ENCODE results near the gene CCL4L2. TPM values are rescaled to one million over a fixed set of nuclear protein-coding genes. Genes with fewer than 3 reads are reported as not detected.

The CCL4L2 gene
- total and polyA plus RNA-seq, 2 of the 8 experiments (the other 6 are each of a cell fraction or from before 2014, with no cell fraction given) = not detected

- Histone ChIP-seq H3K9ac (replicated peaks in 1 of 4; ENCODE audit: extremely low read depth in 1 of 4, low read depth in 3 of 4, low read length in 3 of 4) (no peak overlapping the region), H2BK120ac (replicated peaks; ENCODE audit: low read depth, low read length) (no peak overlapping the region), H3K9me3 (ENCODE audit: insufficient read depth in 2 of 2, low read depth in 1 of 2, low read length in 1 of 2) (no peaks in the 10 kb centered on the region), H3K23ac (ENCODE audit: insufficient read length) (no peak overlapping the region), H3K18ac (ENCODE audit: extremely low read depth, low read length) (no peak overlapping the region), H3K14ac (ENCODE audit: insufficient read length) (no peak overlapping the region), H3K4me2 (ENCODE audit: insufficient read depth in 1 of 2, low read depth in 2 of 2, low read length in 2 of 2) (no peak overlapping the region), H3K36me3 (ENCODE audit: control insufficient read depth in 2 of 4, insufficient read depth in 4 of 4, low read length in 3 of 4) (no peaks in the 10 kb centered on the region), H4K8ac (ENCODE audit: extremely low read depth, insufficient read depth, low read length) (no peak overlapping the region), H2BK20ac (ENCODE audit: low read length) (no peak overlapping the region), H3K79me1 (ENCODE audit: low read depth, low read length) (no peaks in the 10 kb centered on the region), H2BK12ac (ENCODE audit: low read depth, low read length) (no peak overlapping the region), H3K23me2 (ENCODE audit: low read depth, low read length) (peaks cover 8% of the 10 kb centered on the region; the same call in 1 of the 2 replicates), H4K91ac (replicated peaks; ENCODE audit: insufficient read length, low read length) (no peak overlapping the region), H3K27me3 (replicated peaks in 1 of 4; ENCODE audit: control insufficient read depth in 3 of 4, extremely low read depth in 1 of 4, insufficient read depth in 3 of 4, low read length in 3 of 4) (peaks cover 3 to 24% (median 15%) of the 10 kb centered on the region in 4 experiments), H2AK5ac (ENCODE audit: low read depth, low read length) (no peak overlapping the region), H2BK15ac (ENCODE audit: low read length) (no peak overlapping the region), H4K20me1 (replicated peaks in 1 of 2; ENCODE audit: control insufficient read depth in 1 of 2, insufficient read depth in 2 of 2, low read length in 2 of 2) (peaks cover 0 to 2% of the 10 kb centered on the region in 2 experiments), H2AFZ (ENCODE audit: low read length) (no peak overlapping the region), H4K5ac (ENCODE audit: insufficient read length, low read depth, low read length) (no peak overlapping the region), H3K4me1 (replicated peaks in 1 of 4; ENCODE audit: control insufficient read depth in 3 of 4, insufficient read depth in 4 of 4, low read length in 3 of 4) (peaks cover 0 to 8% (median 4%) of the 10 kb centered on the region in 4 experiments; a peak in 4 of 7 replicates), H3K4me3 (ENCODE audit: extremely low read depth in 1 of 4, insufficient read depth in 2 of 4, low read depth in 3 of 4, low read length in 4 of 4) (no peak overlapping the region), H2BK5ac (ENCODE audit: low read depth, low read length) (no peak overlapping the region), H3K4ac (replicated peaks; ENCODE audit: insufficient read length, low read depth, low read length) (no peak overlapping the region), H3K27ac (ENCODE audit: low read depth, low read length) (no peak overlapping the region), H3K79me2 (ENCODE audit: control insufficient read depth in 1 of 2, insufficient read depth in 2 of 2, low read length in 2 of 2) (no peaks in the 10 kb centered on the region), H3K56ac (replicated peaks; ENCODE audit: insufficient read length, low read depth, low read length) (no peak overlapping the region)
- ChIA-PET CTCF (ENCODE audit: partially characterized antibody) (interaction anchor here (1.8 kb wide), 1 partner anchor 10 kb away, joined by 8 read pairs; the partner anchor contains the start of genes CCL3L1 and CCL3L3), POLR2A (ENCODE audit: partially characterized antibody) (no interaction called here)
- FAIRE-seq = no peak
- 67% methylated on average over 2 of the region's 2 CpGs; no CpG with 5 or more reads in 1 of the 2 experiments for WGBS, 2 experiments (ENCODE audit: extremely low coverage in 1 of 2, insufficient coverage in 1 of 2, insufficient read length in 1 of 2, insufficient replicate concordance in 2 of 2, low coverage in 1 of 2, low lambda C conversion rate in 2 of 2, missing lambda C conversion rate in 1 of 2)
- TF ChIP-seq ZNF274 (IDR thresholded peaks at IDR 0.05; ENCODE audit: borderline replicate concordance, extremely low read depth, low read length) (no peak), RNF2 (IDR thresholded peaks at IDR 0.05; ENCODE audit: borderline replicate concordance, low read depth, low read length, missing control alignments, poor library complexity, severe bottlenecking) (no peak)
- DNase-seq (ENCODE audit: low read depth in 1 of 2, low spot score in 2 of 2) = no peak
These were observed 25.4 kb upstream of the CCL4L2 start for GRCh38 chr17:36185416-36185815.

All from H1 (cell line).